Neutrophil (primary cell): ENCODE results near the gene ENOX1.

Experiments used
- H3K27ac ChIP-seq: fragments of 200-600 bp; sonication (generic); 2 replicates; pipeline ENCODE4 v1.5.1; 2016; ENCODE audit warnings: mild to moderate bottlenecking, moderate library complexity
- H3K27me3 ChIP-seq: fragments of 200-600 bp; sonication (generic); 2 replicates; pipeline ENCODE4 v1.6.0; 2016; ENCODE audit warnings: mild to moderate bottlenecking
- H3K36me3 ChIP-seq: fragments of 200-600 bp; sonication (generic); 2 replicates; pipeline ENCODE4 v1.5.1; 2017
- H3K4me1 ChIP-seq, 2 experiments: fragments of 200-600 bp in 1 of 2; sonication (generic) in 1 of 2; 1 replicate in 1 of 2; 2 replicates in 1 of 2; pipeline versions ENCODE4 v1.5.1 to v1.6.1; 2013 to 2016; ENCODE audit warnings: low read depth in 1 of 2, low read length in 1 of 2, mild to moderate bottlenecking in 1 of 2, moderate library complexity in 1 of 2; ENCODE audit not compliant: control insufficient read depth in 1 of 2, insufficient read depth in 1 of 2
- H3K4me3 ChIP-seq, 2 experiments: fragments of 200-600 bp in 1 of 2; sonication (generic) in 1 of 2; 1 replicate in 1 of 2; 2 replicates in 1 of 2; pipeline ENCODE4 v1.5.1; 2013 to 2016; ENCODE audit warnings: low read depth in 1 of 2, low read length in 1 of 2, mild to moderate bottlenecking in 1 of 2, moderate library complexity in 1 of 2
- H3K9me3 ChIP-seq: fragments of 200-600 bp; sonication (generic); 2 replicates; pipeline ENCODE4 v1.5.1; 2016
- CTCF ChIP-seq: fragments of 200-600 bp; sonication (generic); IDR thresholded peaks from 2 replicates; pipeline ENCODE4 v1.5.1; 2016; ENCODE audit warnings: antibody characterized with exemption

The ENOX1 gene

GRCh38 chr13:43258771-43259170 is 528.0 kb downstream of the ENOX1 start:
- Histone ChIP-seq H3K4me3 (no peak overlapping the region), H3K27me3 (no peaks in the 10 kb centered on the region), H3K36me3 (no peaks in the 10 kb centered on the region), H3K4me1 (no peaks in the 10 kb centered on the region), H3K27ac (no peak overlapping the region), H3K9me3 (no peaks in the 10 kb centered on the region)
- no peak for TF ChIP-seq CTCF

GRCh38 chr13:43257765-43258164 is 529.0 kb downstream of the ENOX1 start:
- H3K27ac ChIP-seq: no peak overlapping the region
- H3K4me3 ChIP-seq: no peak overlapping the region
- no peaks in the 10 kb centered on the region for H3K4me1 ChIP-seq
- H3K36me3 ChIP-seq: no peaks in the 10 kb centered on the region
- no peak for TF ChIP-seq CTCF
- no peaks in the 10 kb centered on the region for H3K27me3 ChIP-seq
- no peaks in the 10 kb centered on the region for H3K9me3 ChIP-seq

GRCh38 chr13:43251961-43252360 is 534.8 kb downstream of the ENOX1 start:
- H3K9me3 ChIP-seq: no peaks in the 10 kb centered on the region
- H3K36me3 ChIP-seq: no peaks in the 10 kb centered on the region
- no peak for TF ChIP-seq CTCF

GRCh38 chr13:43246382-43246781 is 540.4 kb downstream of the ENOX1 start:
- no peak for TF ChIP-seq CTCF
- H3K27ac ChIP-seq: no peak overlapping the region

More at GRCh38 chr13:43251961-43252360, 534.8 kb downstream of the ENOX1 start:
- Histone ChIP-seq H3K27ac (no peak overlapping the region), H3K4me3 (no peak overlapping the region), H3K27me3 (no peaks in the 10 kb centered on the region), H3K4me1 (no peaks in the 10 kb centered on the region)

GRCh38 chr13:43245374-43245964 is 541.3 kb downstream of the ENOX1 start:
- no peaks in the 10 kb centered on the region for H3K9me3 ChIP-seq
- H3K36me3 ChIP-seq: no peaks in the 10 kb centered on the region
- TF ChIP-seq CTCF: no peak
- no peak overlapping the region for H3K27ac ChIP-seq
- H3K27me3 ChIP-seq: no peaks in the 10 kb centered on the region
- no peaks in the 10 kb centered on the region for H3K4me1 ChIP-seq
- H3K4me3 ChIP-seq: no peak overlapping the region

More at GRCh38 chr13:43246382-43246781, 540.4 kb downstream of the ENOX1 start:
- no peak overlapping the region for H3K4me3 ChIP-seq
- no peaks in the 10 kb centered on the region for H3K27me3 ChIP-seq
- no peaks in the 10 kb centered on the region for H3K36me3 ChIP-seq
- no peaks in the 10 kb centered on the region for H3K4me1 ChIP-seq
- H3K9me3 ChIP-seq: no peaks in the 10 kb centered on the region
